ENCODE results near the gene GABPB2.

The GABPB2 gene

GRCh38 chr1:151165281-151165737 is 94.7 kb downstream of the GABPB2 start:
- no peak for DNase-seq

DNA sequence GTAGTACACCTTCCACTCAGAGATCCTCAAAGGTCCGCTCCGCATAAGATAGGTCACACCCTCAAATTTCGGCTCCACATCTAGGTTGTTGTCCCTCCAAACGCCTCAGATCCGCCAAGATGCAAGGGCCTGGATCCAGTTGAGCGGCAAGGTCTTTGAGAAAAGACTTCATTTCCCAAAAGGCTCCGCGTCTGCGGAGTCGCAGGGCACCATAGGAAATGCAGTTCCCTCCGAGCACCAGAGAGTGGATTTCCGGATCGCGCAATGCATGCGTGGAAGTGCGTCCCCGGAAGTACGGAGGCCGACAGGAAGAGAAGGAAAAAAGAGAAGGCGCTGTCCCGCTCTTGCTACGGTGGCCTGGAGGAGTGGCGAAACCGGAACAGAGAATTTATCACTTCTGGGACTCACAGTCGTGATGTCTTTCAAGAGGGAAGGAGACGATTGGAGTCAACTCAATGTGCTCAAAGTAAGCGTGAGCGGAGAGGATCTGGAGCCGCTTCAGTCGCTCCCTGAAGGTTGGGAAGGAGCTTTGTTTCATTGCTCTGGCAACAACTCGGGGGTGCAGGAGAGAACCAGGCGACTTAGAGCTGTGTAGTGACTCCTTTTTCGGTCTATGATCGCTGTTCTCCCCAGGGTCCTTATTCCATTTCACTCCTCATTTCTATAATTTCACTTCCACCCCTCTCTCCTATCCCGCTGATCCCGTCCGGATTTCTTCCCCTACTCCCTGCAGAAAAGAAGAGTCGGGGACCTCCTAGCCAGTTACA is 95.4 kb downstream of the GABPB2 start, which contains the start of the genes LYSMD1 and SCNM1:
Gene LYSMD1 (minus strand): TSS at position 165 of the 767 bp plus-strand sequence. CDS start 644 bp downstream, outside the sequence.
Gene SCNM1 (plus strand): TSS at position 407 of the 767 bp plus-strand sequence. CDS start 9 bp downstream, at position 416.
- DNase-seq: peak; percentile 93 to 94

DNA sequence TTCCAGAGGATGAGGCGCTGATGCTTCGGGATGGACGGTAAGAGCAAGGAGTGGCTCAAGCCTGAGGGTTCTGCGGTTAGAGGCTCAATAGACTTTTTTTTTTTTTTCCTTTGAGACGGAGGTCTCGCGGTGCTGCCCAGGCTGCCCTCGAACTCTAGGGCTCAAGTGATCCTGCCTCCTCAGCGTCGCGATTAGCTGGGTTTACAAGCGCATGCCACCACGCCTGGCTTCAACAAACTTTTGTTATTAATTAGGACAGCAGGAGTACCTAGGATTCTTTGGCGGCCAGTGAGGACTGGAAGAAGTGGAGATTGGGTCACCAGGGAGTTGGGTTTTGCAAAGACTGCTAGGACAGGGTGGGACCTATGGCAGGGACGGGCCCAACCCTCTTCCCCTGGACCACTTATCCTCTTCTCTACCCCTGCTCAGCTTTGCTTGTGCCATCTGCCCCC is 96.0 kb downstream of the GABPB2 start:
- no peak for DNase-seq

GRCh38 chr1:151167116-151167515 is 96.6 kb downstream of the GABPB2 start:
- no peak for DNase-seq

DNA sequence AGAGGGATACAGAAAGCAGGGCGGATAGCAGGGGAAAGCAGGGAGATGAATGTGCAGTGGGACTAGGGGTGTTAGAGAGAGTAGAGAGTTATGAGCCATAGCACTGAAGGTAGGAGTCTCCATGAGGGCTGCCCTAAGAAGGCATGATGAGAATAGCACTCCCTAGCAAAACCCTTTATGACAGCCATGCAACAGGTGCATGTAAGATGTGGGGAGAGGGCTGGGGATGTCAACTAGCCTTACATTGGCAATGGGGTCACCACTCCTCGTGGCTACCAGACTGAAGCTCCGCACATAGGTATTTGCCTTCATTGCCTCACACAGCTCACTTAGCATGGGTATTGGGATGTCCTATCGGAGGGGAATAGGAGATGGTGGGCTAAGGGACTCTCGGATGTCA is 100.6 kb downstream of the GABPB2 start:
- DNase-seq: no peak

Data from stimulated activated CD4-positive, alpha-beta T cell treated with anti-CD3 and anti-CD28 coated beads, Interleukin-2, amount 100 ng/mL, for 48 hours (primary cell).